ENCODE data around the gene NANS. TPM values are rescaled to one million over a fixed set of nuclear protein-coding genes. Genes with fewer than 3 reads are reported as not detected.
A peak's percentile ranks its signal among the peaks of the same experiment; 100 is the strongest.

NANS gene
- total and polyA plus RNA-seq, 2 of the 13 experiments (the other 11 are each of a cell fraction or from before 2014, with no cell fraction given), result 86.9 to 203 TPM

GRCh38 chr9:98118640-98119601 lies 62.4 kb downstream of the NANS start, which contains the start of gene TRIM14 (continued):
- TF ChIP-seq ATF7-NPFF (CRISPR knock-in tag; IDR thresholded peaks at IDR 0.05; ENCODE audit: low read depth) (peak; percentile 59), TFDP1 (CRISPR knock-in tag; IDR thresholded peaks at IDR 0.05; ENCODE audit: borderline replicate concordance) (no peak), TOPORS (CRISPR knock-in tag; IDR thresholded peaks at IDR 0.05) (peak; percentile 70), ZSCAN22 (CRISPR knock-in tag; IDR thresholded peaks at IDR 0.05) (no peak), EP300 (IDR thresholded peaks at IDR 0.05; ENCODE audit: low read depth in 2 of 2, low read length in 2 of 2) (no peak), EP300 (CRISPR knock-in tag; IDR thresholded peaks at IDR 0.05; ENCODE audit: borderline replicate concordance) (no peak), SKI (IDR thresholded peaks at IDR 0.05; ENCODE audit: partially characterized antibody) (no peak), ZNF326 (CRISPR knock-in tag; IDR thresholded peaks at IDR 0.05; ENCODE audit: borderline replicate concordance) (no peak), ZBTB40 (IDR thresholded peaks at IDR 0.05) (no peak), ZBTB40 (CRISPR knock-in tag; IDR thresholded peaks at IDR 0.05) (peak; percentile 63; the same call in 1 of the 2 replicates), KLF15 (CRISPR knock-in tag; IDR thresholded peaks at IDR 0.05; ENCODE audit: borderline replicate concordance) (0 out of 2 replicates have a peak, but pooled peaks have one; percentile 3), FLYWCH1 (CRISPR knock-in tag; IDR thresholded peaks at IDR 0.05) (no peak), ZHX1 (CRISPR knock-in tag; IDR thresholded peaks at IDR 0.05; ENCODE audit: low read depth) (no peak), MXD4 (CRISPR knock-in tag; IDR thresholded peaks at IDR 0.05) (peak; percentile 82; the same call in 1 of the 2 replicates), NR2C2 (CRISPR knock-in tag; IDR thresholded peaks at IDR 0.05; ENCODE audit: borderline replicate concordance) (peak; percentile 52; the same call in 1 of the 2 replicates)

Measured in HepG2 (cell line).